GM19467 (cell line): ENCODE measurements around the gene IFITM2.
A peak's percentile ranks its signal among the peaks of the same experiment; 100 is the strongest.
"Not testable (repeated sequence)": the region's sequence is repeated elsewhere in the genome, so short reads cannot be mapped to it uniquely, and the experiment has no call there.

Experiments used
- ATAC-seq: cut with Tn5 transposase; IDR thresholded peaks from one replicate; pipeline ENCODE4 v1.9.1; 2021; ENCODE audit warnings: mild to moderate bottlenecking, moderate library complexity; ENCODE audit not compliant: unreplicated experiment

The IFITM2 gene

DNA sequence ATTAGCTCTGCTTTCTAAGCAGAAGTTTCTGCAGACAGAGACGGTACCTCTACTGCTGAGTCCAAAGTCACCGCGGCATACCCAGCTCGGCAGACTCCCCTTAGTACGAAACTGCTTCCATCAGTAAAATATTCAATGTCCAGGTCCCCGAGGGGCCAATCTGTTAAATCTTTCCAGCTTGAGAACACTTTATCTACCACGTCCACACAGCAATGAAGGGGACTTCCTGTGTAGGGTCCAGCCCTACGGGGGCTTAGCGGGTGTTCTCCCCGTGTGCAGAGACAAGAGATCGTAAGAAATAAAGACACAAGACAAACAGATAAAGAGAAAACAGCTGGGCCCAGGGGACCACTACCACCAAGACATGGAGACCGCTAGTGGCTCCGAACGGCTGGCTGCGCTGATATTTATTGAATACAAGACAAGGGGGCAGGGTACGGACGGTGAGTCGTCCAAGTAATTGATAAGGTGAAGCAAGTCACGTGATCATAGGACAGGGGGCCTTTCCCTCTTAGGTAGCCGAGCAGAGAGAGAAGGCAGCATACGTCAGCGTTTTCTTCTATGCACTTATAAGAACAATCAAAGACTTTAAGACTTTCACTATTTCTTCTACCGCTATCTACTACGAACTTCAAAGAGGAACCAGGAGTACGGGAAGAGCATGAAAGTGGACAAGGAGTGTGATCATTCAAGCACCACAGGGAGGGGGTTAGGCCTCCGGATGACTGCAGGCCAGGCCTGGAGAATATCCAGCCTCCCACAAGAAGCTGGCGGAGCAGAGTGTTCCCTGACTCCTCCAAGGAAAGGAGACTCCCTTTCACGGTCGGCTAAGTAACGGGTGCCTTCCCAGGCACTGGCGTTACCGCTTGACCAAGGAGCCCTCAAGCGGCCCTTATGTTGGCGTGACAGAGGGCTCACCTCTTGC is 17.2 kb downstream of the IFITM2 start:
- ATAC-seq = not testable (repeated sequence)

DNA sequence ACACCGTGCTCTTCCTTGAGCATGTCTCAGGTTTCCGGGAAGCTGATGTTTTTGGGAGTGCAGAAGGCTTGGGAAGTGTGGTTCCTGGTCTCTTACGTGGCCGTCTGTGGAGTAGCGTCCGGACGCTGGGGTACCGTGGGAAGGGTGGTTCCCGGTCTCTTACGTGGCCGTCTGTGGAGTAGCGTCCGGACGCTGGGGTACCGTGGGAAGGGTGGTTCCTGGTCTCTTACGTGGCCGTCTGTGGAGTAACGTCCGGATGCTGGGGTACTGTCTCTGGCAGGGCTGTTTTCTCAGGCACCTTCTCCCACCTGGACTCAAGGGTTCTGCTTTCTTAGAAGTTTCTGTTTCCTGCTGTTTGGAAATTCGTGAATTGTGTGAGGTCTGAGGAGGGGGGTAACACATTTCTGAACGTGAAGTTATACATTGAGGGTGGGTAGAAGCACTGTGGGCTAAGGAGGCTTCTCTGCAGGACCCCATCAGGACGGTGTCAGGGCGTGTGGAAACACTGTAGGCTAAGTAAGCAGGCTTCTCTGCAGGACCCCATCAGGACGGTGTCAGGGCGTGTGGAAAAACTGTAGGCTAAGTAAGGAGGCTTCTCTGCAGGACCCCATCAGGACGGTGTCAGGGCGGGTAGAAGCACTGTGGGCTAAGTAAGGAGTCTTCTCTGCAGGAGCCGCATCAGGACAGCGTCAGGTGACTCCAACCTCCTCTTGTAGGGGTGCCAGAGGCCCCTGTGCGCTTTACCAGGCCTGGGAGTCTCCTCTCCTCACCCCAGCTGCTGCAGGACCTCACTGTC is 18.4 kb downstream of the IFITM2 start:
- ATAC-seq = no peak

DNA sequence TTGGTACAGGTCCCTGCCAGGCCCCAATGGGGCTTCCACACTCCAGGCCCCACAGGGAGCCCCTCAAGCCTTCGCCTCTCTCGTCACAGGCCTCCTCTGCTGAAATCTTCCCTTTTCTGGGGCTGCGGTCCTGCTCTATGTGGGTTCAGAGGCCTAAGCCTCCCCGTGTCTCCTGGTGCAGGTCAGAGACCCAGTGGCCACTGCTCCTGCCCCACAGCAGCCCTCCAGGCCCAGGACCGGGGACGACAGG is 18.9 kb downstream of the IFITM2 start:
- no peak for ATAC-seq

DNA sequence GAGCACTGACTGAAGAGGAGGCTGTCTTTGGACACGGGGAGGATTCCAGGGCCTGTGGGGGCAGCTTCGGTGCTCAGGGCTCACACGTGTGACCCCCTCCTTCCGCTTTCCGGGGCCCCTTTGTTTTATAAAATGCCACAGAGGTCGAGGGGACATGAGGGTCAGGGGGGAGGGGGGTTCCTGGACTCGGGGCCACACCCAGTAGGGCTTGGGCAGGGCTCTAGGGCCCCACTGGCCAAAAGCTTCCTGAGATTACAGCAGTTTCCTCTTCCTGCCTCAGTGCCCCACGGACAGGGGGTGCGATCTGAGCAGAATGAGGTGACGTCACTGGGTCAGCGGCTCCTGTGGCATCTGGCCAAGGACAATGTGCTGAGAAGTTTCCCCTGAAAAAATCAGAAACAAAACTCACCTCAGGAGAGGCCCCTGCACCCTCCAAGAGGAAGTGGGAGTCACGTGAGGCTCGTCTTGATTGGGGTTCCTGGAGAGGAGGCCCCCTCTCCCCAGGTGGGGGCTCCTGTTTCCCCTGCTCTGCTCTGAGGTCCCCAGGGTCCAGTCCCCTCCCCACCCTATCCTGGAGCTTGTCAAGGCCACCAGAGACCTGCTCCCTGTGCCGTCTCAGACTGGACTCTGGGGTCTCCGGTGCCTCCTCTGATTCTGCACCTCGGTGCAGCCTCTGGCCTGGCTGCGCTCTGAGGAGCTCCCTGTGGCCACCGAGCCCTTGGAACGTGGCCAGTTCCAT is 19.4 kb downstream of the IFITM2 start:
- peak; percentile 62 for ATAC-seq

DNA sequence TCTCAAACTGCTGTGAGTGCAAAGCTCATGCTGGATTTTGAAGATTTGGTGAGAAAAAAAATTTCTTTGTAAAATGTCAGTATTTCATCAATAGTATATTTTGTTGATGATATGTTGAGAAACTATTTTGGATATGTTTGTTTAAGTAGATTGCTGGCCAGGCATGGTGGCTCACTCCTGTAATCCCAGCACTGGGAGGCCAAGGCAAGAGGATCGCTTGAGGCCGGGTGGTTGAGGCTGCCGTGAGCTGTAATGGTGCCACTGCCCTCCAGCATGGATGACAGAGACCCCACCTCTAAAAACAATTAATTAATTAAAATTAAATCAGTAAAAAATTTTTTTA is 19.9 kb downstream of the IFITM2 start:
- ATAC-seq = no peak

DNA sequence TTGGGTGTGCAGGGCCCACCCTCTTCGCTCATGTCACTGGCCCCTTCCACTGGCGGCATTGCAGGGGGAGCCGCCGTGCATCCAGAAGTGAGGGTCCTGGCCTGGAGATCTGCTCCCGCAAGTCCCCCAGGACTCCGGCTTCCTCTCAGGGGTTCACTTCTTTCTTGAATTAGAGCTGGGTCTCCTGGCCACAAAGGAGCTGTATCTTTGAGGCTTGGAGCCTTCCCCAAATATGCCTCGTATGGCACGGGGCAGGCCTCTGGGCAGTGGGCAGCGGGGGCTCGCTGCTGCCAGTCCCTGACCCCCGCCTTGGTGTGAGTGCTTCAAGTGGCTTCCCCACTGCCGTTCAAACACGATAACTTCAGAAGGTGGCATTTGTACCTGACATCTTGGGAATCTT is 20.4 kb downstream of the IFITM2 start:
- ATAC-seq = no peak

DNA sequence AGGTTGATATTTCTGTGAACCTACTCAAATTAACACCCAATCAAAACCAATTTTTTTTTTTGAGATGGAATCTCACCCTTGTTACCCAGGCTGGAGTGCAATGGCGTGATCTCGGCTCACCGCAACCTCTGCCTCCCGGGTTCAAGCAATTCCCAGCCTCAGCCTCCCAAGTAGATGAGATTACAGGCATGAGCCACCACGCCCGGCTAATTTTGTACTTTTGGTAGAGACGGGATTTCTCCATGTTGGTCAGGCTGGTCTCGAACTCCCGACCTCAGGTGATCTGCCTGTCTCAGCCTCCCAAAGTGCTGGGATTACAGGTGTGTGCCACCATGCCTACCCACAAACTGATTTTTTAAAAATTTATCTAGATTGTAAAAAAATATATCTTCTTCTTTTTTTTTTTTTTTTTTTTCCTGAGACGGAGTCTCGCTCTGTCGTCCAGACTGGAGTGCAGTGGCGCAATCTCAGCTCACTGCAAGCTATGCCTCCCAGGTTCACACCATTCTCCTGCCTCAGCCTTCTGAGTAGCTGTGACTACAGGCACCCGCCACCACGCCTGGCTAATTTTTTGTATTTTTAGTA is 21.0 kb downstream of the IFITM2 start:
- not testable (repeated sequence) for ATAC-seq

DNA sequence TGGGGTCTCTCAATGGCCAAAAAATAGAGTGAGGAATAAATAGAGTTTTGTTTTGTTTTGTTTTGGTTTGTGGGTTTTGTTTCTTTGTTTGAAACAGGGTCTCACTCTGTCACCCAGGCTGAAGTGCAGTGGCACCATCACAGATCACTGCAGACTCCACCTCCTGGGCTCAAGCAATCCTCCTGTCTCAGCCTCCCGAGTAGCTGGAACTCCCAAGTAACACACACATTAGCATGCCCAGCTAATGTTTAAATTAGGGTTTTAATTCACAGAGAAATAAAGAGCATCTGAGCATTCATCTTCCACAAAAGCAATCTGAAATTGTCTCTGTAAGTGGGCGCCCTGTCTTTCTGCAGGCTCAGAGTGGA is 22.3 kb downstream of the IFITM2 start:
- no peak for ATAC-seq

DNA sequence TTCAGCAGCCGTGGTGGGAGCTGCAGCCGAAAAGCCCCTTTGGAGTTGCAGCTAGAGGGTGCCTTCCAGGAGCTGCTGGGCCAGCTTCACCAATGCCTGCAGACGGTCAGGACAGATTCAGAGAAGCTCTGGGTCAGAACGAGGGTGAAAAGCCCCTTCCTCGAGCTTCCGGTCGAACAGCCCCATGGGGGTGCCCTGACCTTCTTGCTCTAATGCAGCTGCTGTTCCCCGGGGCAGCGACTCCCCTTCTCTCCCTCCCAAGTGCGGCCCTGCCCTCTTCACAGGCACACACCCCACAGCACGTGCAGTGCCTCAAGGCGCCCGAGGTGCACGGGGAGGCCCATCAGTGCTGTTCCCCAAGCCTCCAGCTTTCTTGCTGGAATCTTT is 22.7 kb downstream of the IFITM2 start:
- no peak for ATAC-seq

DNA sequence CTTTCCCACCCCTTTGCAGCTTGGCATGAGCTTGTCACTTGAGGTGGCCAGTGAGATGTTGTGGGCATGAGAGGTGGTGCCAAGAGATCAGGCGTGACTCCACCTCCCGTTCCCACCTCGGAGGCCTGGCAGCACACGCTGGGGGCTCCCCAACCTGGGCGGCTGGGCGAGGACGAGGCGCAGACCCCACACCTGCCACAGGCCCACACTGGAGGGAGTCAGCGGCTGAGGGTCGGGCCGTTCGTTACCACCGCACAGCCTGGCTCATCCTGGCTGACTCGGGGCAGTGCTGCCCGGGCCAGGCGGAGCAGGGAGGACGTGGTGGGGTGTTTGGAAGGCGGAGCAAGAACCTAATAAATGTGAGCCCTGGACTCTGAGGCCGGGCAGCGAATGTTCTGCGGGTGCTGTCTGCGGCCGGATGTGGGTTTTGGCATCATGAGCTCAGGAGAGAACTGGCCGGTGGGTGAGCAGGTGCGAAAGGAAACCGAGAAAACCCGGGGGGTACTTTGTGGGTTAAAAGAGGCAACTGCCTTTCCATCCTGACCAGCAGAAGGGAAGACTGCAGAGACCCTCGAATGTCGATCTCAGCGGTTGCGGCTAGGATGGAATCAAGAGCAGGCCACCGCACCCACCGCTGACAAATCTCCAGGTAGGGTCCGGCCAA is 23.2 kb downstream of the IFITM2 start:
- no peak for ATAC-seq

DNA sequence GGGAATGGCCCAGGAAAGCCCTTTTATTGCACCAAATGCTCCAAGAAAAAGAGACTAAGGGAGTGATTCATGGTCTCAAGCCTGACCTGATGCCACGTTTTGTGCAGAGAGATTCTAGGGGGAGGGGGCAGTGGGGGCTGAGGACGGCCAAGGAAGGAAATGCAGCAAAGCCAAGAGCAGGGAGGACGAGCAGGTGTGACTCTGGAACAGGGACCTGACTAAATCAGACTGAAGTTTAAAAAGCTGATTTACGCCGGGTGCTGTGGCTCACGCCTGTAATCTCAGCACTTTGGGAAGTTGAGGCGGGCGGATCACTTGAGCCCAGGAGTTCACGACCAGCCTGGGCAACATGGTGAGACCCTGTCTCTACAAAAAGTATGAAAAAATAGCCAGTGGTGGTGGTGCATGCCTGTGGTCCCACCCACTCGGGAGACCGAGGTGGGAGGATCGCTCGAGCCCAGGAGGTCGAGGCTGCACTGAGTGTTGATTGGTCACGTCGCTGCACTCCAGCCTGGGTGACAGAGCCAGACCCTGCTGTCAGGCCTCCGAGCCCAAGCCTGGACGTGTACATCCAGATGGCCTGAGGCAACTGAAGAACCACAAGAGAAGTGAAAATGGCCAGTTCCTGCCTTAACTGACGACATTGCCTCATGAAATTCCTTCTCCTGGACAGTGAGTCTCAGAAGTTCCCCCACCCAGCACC is 23.9 kb downstream of the IFITM2 start:
- no peak for ATAC-seq

DNA sequence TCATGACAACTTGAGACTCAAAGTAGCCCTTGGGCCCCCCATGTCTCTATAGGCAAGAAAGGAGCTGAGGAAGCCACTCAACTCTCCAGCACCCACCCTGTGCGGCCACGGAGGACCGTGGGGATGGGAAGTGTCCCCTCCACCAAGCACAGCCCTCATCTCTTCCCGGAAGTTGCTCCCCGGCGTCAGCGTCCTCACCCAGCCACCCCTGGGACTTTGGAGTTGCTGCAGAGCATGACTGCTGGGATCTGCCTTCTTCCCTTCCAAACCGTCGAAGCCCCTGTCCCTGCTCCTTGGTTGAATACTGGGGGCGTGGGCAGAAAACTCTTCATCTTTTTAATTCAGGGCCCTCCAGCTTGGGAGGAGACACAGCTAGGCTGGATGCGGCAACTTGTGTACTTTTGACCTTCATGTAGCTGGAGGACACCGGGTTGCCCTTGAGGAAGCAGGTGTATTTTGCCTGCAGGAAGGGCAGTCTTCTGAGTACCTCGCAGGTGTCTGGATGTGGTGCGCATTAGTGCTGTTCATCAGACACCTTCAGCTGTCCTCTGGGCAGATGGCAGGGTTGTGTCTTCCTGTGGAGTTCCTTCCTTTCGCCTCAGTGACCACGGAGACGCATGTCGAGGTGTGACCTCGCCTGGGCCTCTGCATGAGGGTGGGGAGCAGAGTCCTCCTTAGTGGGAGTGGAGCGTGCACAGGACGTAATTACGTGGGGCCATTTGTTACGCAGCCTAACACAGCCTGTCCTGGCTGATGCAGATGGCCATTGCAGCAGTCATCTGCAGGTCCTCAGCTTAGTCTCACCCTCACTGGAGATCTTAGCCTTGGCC is 25.2 kb downstream of the IFITM2 start:
- no peak for ATAC-seq

DNA sequence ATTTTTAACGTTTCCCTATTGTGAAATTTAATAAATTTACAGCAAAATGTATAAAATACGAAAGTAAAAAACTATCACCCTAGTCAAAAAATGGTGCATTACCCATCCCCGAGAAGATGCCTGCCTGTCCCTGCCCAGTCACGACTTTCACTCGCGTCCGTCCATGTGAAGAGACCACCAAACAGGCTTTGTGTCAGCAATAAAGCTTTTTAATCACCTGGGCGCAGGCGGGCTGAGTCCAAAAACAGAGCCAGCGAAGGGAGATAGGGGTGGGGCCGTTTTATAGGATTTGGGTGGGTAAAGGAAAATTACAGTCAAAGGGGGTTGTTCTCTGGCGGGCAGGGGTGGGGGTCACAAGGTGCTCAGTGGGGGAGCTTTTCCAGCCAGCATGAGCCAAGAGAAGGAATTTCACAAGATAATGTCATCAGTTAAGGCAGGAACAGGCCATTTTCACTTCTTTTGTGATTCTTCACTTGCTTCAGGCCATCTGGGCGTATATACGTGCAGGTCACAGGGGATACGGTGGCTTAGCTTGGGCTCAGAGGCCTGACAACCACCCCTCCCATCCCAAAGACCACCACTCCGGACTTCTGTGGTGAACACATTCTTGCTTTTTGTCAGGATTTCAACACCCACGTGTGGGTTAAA is 26.1 kb downstream of the IFITM2 start:
- ATAC-seq = not testable (repeated sequence)

DNA sequence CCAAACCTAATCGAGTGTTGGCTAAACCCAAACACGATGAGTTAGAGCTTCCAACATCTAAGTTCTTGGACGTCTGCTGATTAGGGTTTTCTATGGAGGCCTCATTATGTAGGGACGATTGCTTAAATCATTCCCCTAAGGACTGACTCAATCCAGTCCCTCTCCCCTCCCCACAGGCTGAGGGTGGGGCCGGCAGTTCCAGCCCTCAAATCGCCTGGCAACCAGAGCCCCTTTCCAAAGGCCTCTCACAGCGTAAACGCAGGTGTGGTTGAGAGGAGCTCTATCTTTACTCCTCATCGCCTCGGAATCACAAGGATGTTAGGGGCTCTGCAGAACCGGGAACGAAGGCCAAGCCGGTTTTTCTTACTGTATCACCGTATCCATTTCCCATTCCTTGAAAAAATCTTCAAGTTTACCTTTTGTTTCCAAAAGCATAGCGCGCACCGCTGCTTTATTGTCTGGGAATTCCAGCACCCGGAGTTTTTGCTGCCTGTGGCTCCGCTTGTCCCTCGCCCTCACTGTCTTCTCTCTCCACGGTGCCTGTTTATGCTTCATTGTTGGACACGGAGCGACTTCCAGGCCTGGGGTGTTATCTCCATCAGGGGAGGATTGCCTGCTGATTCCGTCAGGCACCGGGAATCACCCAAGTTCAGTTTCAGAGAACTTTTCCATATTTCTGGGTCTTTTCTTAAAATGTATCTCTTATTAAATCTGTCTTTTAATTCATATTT is 26.8 kb downstream of the IFITM2 start:
- no peak for ATAC-seq

DNA sequence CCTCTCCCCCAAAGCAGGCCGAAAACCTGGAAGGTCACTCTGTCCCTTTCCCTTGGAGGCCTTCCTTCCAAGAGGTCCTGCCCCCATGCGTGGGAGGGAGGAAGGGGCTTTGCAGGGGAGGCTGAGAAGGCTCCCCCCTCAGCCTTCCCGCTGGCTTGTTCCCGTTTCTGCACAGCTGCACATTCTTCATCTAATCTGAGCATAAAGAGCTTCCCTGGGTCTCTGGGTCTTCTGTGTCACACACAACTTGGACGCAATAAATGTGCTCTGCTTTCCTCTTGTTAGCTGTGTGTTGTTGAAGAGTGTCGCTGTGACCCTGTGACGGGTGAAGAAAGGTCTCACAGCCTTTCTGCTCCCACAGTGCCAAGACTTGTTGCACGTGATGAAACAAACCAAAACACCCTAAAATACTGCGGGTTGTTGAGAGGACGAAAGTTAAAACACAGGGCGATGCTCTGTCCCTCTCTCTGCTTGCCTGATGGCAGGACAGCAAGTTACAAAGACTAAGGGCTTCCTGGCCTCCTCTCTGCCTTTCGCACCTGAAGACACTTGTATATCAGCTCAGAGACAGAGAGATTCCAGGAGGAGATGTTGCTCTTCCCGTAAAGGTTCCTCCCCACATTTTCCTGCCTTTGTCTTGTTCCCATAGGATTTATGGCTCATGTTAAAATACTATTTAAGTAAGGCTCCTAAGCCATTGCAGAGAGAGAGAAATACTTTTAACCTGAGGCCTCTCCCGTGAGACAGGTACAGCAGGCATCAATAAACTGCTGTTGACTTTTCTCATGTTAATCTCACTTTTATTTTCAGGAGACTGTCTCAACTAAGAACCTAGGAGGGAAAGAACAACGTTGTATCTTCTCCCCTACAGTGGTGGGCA is 28.4 kb downstream of the IFITM2 start:
- no peak for ATAC-seq

DNA sequence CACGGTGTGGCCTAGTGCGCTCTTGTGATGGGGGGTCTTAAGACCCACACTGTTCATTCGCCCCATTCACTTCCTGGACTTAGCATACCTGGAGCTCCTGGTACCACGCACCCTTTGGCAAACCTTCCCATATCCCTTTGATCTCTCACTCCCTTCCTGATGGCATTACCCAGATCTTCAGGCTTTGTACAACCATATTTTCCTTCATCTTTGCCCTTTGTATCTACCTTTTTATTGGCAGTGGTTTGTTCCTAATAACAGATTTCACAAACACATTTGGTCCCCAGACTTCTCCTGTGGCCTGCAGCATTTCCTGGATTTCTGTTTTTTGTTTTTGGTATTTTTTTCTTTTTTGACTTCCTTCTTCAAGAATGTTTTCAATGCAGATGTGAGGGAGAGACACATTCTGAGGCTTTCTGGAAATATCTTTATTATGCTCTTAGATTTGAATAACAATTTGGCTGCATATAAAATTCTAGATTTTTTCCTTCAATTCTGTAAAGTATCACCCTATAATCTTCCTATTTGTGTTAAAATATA is 29.1 kb downstream of the IFITM2 start:
- ATAC-seq = no peak

DNA sequence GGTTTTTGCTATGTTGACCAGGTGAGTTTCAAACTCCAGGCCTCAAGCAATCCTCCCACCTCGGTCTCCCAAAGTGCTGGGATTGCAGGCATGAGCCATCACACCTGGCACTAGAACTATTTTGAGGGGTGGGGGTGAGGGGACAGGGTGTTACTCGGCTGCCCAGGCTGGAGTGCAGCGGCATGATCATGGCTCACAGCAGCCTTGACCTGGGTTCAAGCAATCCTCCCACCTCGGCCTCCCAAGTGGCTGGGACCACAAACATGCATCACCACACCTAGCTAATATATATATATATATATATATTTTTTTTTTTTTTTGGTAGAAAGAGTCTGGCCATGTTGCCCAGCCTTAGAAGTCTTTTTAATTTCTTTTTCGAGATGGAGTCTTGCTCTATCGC is 30.1 kb downstream of the IFITM2 start:
- ATAC-seq = no peak
